Measurements from ENCODE around the gene IRF2BPL.

IRF2BPL gene

DNA sequence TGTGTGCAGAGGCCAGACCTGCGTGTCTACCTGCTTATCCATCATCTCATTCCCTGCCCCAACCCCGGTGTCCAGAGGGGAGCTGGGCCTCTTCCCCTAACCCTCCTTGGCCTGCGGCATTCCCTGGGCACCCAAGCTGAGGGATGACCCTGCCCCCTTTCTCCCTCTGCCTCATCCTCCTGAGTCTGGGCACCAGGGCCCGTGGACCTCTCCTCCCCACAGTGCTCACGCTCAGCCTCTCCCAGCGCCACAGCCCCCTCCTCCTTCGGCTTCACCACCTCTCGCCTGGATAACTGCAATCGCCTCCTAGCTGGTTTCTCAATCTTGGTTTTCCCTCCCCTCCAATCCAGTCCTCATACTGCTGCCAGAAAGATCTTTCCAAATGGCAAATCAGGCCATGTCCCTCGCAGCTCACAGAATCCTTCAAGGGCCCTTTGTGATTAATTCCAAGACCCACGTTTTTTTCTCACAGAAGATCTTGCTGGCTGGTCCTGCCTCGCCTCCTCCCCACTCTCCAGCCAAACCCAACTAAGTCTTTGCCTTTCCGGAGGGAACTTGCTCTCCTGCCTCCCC, 16.2 kb downstream of the IRF2BPL start:
- no peak for DNase-seq (ENCODE audit: low read depth)
- no peak for TF ChIP-seq CTCF (IDR thresholded peaks at IDR 0.05; ENCODE audit: control insufficient read depth, extremely low read depth, insufficient read depth)
- no peak overlapping the region for H3K4me3 ChIP-seq (ENCODE audit: low read depth, low read length)

DNA sequence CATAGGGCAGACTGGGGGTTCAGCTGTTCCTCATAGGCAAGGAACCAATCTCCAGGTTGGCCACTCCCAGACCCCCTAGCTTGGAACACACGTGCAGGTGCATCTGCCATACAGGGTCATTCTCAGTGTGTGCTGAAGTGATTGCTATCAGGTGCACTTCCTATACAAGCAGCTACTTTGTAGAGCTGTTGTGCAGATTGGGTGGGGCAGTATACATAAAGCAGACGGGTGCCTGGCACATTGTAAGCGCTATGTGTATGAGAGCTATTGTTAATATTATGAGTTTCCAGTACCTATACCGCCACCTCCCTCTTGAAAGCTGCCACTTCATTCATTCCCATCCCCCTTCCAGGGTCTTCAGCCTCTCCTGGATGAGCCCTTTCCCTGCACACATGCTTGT, 17.3 kb downstream of the IRF2BPL start:
- no peak for DNase-seq (ENCODE audit: low read depth)
- H3K4me3 ChIP-seq (ENCODE audit: low read depth, low read length), result no peak overlapping the region
- TF ChIP-seq CTCF (IDR thresholded peaks at IDR 0.05; ENCODE audit: control insufficient read depth, extremely low read depth, insufficient read depth), result no peak

DNA sequence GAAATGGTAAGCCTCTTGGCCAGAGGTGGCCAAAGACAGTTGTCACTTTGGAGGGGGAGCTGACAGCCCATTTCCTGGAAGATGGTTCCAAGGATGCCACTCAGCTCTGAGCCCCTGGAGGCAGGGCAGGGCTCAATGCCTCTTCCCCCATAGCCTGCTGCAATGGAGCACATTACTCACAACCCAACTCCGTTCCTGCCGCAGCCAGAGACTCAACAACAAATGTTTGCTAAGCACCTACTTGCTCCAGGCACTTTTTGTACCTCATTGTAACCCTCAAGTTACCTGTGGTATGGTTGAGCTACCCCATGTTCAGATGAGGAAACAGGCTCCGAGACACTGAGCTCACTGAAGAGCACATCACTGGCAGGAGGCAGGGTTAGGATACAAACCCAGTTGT, 19.5 kb downstream of the IRF2BPL start:
- DNase-seq (ENCODE audit: low read depth), result no peak
- no peak for TF ChIP-seq CTCF (IDR thresholded peaks at IDR 0.05; ENCODE audit: control insufficient read depth, extremely low read depth, insufficient read depth)
- no peak overlapping the region for H3K4me3 ChIP-seq (ENCODE audit: low read depth, low read length)

- TF ChIP-seq CTCF (IDR thresholded peaks at IDR 0.05; ENCODE audit: control insufficient read depth, extremely low read depth, insufficient read depth), result no peak
- no peak for DNase-seq (ENCODE audit: low read depth)
- H3K4me3 ChIP-seq (ENCODE audit: low read depth, low read length), result no peak overlapping the region
Observed at GRCh38 chr14:77008541-77008940, 20.0 kb downstream of the IRF2BPL start.

GRCh38 chr14:77007975-77008421, 20.5 kb downstream of the IRF2BPL start:
- peak; percentile 100 for DNase-seq (ENCODE audit: low read depth)
- no peak for TF ChIP-seq CTCF (IDR thresholded peaks at IDR 0.05; ENCODE audit: control insufficient read depth, extremely low read depth, insufficient read depth)
- no peak overlapping the region for H3K4me3 ChIP-seq (ENCODE audit: low read depth, low read length)

DNA sequence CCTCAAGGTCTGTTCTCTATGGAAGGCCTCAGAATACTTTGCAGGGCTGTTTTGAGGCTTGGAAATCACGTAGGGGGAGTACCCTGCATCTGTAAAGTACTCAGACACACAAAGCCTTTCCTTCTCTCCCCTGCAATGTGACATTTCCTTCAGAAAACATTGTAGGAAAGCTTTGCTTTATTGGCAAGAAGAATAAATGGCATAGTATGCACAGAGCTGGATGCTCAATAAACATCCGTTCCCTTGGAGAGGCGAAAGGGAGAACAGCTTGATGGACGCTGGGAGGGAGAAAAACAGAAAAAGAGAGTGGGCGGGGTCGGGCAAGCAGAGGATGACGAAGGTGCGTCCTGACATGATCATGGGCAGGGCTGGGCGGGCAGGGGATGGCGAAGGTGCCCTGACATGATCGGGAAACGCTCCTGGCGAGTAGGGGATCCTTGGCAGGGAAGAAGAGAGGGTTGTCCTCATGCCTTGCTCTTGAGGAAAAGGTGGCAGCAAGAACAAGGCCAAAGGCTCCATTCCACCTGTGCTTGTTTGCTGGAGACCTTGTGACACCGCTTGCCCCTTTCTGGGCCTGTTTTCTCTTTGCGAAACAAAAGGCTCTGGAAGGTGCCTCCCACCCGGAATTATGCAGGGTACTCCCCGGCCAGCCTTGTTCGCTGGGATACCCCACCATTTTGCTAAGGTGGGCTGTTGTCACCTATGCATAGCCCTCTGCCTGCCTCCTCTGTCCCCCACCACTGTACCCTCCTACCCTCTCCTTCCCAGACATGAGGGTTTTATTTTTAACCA, 21.1 kb downstream of the IRF2BPL start:
- DNase-seq (ENCODE audit: low read depth), result peak; percentile 72
- TF ChIP-seq CTCF (IDR thresholded peaks at IDR 0.05; ENCODE audit: control insufficient read depth, extremely low read depth, insufficient read depth), result no peak
- H3K4me3 ChIP-seq (ENCODE audit: low read depth, low read length), result peak overlapping the region; percentile 33

Data from LNCaP clone FGC (cell line).